Peyer's patch (tissue), 4 donors: ENCODE measurements around the gene SH2D1A.

Source experiments
- POLR2A ChIP-seq, 2 donors: fragments of 450-650 bp; IDR thresholded peaks; one replicate each; pipeline ENCODE4 v1.5.1; 2017; ENCODE audit warnings: antibody characterized with exemption in 2 of 2, mild to moderate bottlenecking in 2 of 2, moderate library complexity in 2 of 2
- TF ChIP-seq, protein P1 (sequence below), 6 experiments: fragments of 450-650 bp in 4 of 6; fragments of 200-600 bp in 2 of 6; sonication (generic) in 1 of 6; IDR thresholded peaks; one replicate each; pipeline ENCODE4 v1.5.1; 2017 to 2019; ENCODE audit warnings: antibody characterized with exemption in 6 of 6, mild to moderate bottlenecking in 3 of 6, moderate library complexity in 1 of 6

DNA sequence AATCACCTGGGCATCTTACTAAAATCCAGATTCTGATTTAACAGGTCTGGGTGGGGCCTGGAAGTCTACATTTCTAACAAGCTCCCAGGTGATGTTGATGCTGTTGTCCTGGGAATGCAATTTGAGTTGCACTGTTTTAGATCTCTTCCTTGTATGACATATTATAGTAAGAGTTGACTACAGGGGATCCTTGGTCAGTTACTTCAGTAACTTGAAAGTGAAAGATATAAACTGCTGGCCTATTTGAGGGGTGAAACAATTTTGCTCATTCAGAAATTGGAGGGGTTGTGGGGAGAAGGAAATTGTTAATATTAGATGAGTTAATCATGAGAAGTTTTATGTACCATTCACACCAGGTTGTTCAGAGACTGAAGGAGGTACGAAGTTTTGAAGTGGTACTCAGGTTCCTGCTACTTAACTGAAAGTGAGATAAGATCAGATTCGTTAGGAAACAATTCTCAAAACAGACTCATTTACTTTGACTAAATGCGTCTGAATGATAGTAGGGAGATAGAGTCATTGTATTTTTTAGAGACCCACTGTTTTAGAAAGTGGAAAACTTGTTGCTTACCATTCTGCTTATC is 12.5 kb downstream of the SH2D1A start:
- TF ChIP-seq, protein P1, sequence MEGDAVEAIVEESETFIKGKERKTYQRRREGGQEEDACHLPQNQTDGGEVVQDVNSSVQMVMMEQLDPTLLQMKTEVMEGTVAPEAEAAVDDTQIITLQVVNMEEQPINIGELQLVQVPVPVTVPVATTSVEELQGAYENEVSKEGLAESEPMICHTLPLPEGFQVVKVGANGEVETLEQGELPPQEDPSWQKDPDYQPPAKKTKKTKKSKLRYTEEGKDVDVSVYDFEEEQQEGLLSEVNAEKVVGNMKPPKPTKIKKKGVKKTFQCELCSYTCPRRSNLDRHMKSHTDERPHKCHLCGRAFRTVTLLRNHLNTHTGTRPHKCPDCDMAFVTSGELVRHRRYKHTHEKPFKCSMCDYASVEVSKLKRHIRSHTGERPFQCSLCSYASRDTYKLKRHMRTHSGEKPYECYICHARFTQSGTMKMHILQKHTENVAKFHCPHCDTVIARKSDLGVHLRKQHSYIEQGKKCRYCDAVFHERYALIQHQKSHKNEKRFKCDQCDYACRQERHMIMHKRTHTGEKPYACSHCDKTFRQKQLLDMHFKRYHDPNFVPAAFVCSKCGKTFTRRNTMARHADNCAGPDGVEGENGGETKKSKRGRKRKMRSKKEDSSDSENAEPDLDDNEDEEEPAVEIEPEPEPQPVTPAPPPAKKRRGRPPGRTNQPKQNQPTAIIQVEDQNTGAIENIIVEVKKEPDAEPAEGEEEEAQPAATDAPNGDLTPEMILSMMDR (IDR thresholded peaks at IDR 0.05) = no peak
- no peak for TF ChIP-seq POLR2A (IDR thresholded peaks at IDR 0.05)
